H1 (cell line): ENCODE results near the gene WNK4. TPM values are rescaled to one million over a fixed set of nuclear protein-coding genes. Genes with fewer than 3 reads are reported as not detected.

Source experiments
- CTCF ChIA-PET: fragments of 300-600 bp; sonication (Branson Sonifier 250); formaldehyde crosslinking; loops from one replicate; lab custom pipeline; 2021; ENCODE audit not compliant: partially characterized antibody; lab: Charles Lee
- POLR2A ChIA-PET: fragments of 300-600 bp; sonication (Branson Sonifier 250); formaldehyde crosslinking; loops from one replicate; lab custom pipeline; 2021; ENCODE audit warnings: inconsistent platforms; ENCODE audit not compliant: partially characterized antibody; lab: Charles Lee
- DNase-seq, 2 experiments: peaks; one replicate each; pipeline versions ENCODE4 v3.0.0 to v3.0.0-alpha.2; 2010 to 2022; ENCODE audit warnings: low spot score in 2 of 2, low read depth in 1 of 2, mixed read lengths in 1 of 2
- FAIRE-seq: peaks from 2 replicates; lab custom pipeline; 2011; peaks lifted over from hg19 to GRCh38; lab: Jason Lieb, UNC
- H2AFZ ChIP-seq: 2 replicates; pipeline ENCODE4 v1.8.1; 2012; ENCODE audit warnings: low read length, inconsistent platforms
- H2AK5ac ChIP-seq: 2 replicates; pipeline ENCODE4 v1.6.1; 2013; ENCODE audit warnings: low read depth, low read length
- H2BK120ac ChIP-seq: replicated peaks from 2 replicates; pipeline ENCODE3; 2013; ENCODE audit warnings: low read depth, low read length, inconsistent platforms
- H2BK12ac ChIP-seq: 2 replicates; pipeline ENCODE4 v1.6.1; 2013; ENCODE audit warnings: low read depth, low read length
- H2BK15ac ChIP-seq: 2 replicates; pipeline ENCODE4 v1.6.1; 2013; ENCODE audit warnings: low read length
- H2BK20ac ChIP-seq: 2 replicates; pipeline ENCODE4 v1.6.1; 2013; ENCODE audit warnings: low read length
- H2BK5ac ChIP-seq: 2 replicates; pipeline ENCODE4 v1.6.1; 2013; ENCODE audit warnings: low read depth, low read length
- H3K14ac ChIP-seq: 2 replicates; pipeline ENCODE4 v1.6.1; 2013; ENCODE audit warnings: inconsistent platforms; ENCODE audit not compliant: insufficient read length
- H3K18ac ChIP-seq: 2 replicates; pipeline ENCODE4 v1.6.1; 2013; ENCODE audit warnings: low read length; ENCODE audit errors: extremely low read depth
- H3K23ac ChIP-seq: 2 replicates; pipeline ENCODE4 v1.6.1; 2013; ENCODE audit warnings: inconsistent platforms; ENCODE audit not compliant: insufficient read length
- H3K23me2 ChIP-seq: 2 replicates; pipeline ENCODE4 v1.6.1; 2013; ENCODE audit warnings: low read depth, low read length
- H3K27ac ChIP-seq: 2 replicates; pipeline ENCODE4 v1.6.1; 2011; ENCODE audit warnings: low read depth, low read length, inconsistent platforms
- H3K27me3 ChIP-seq, 4 experiments: replicated peaks in 1 of 4; 1 replicate in 1 of 4; 2 replicates in 3 of 4; pipeline versions ENCODE4 v1.6.1 to v1.8.1; 2011 to 2013; ENCODE audit warnings: low read length in 3 of 4, mild to moderate bottlenecking in 3 of 4, inconsistent platforms in 2 of 4, mixed read lengths in 2 of 4, moderate library complexity in 1 of 4; ENCODE audit not compliant: control insufficient read depth in 3 of 4, insufficient read depth in 3 of 4; ENCODE audit errors: extremely low read depth in 1 of 4
- H3K36me3 ChIP-seq, 4 experiments: 2 replicates each; pipeline versions ENCODE4 v1.6.1 to v1.8.1; 2011 to 2013; ENCODE audit warnings: mild to moderate bottlenecking in 4 of 4, low read length in 3 of 4, moderate library complexity in 2 of 4, control low read depth in 1 of 4, inconsistent platforms in 1 of 4; ENCODE audit not compliant: insufficient read depth in 4 of 4, control insufficient read depth in 2 of 4
- H3K4ac ChIP-seq: replicated peaks from 2 replicates; pipeline ENCODE3; 2013; ENCODE audit warnings: low read length, low read depth, mixed read lengths, inconsistent platforms; ENCODE audit not compliant: insufficient read length
- H3K4me1 ChIP-seq, 4 experiments: replicated peaks in 1 of 4; 1 replicate in 1 of 4; 2 replicates in 3 of 4; pipeline versions ENCODE4 v1.6.1 to v1.8.1; 2011 to 2013; ENCODE audit warnings: low read length in 3 of 4, inconsistent platforms in 2 of 4, mixed read lengths in 1 of 4; ENCODE audit not compliant: insufficient read depth in 4 of 4, control insufficient read depth in 3 of 4
- H3K4me2 ChIP-seq, 2 experiments: 2 replicates each; pipeline versions ENCODE4 v1.6.1 to v1.8.1; 2011 to 2013; ENCODE audit warnings: low read depth in 2 of 2, low read length in 2 of 2, control low read depth in 1 of 2, inconsistent platforms in 1 of 2, mild to moderate bottlenecking in 1 of 2; ENCODE audit not compliant: insufficient read depth in 1 of 2
- H3K4me3 ChIP-seq, 4 experiments: fragments of 200-600, 300-600 bp in 1 of 4; sonication (generic), shearing (Covaris generic), sonication (Bioruptor Twin) in 1 of 4; 2 replicates each; pipeline versions ENCODE4 v1.5.1 to v1.8.1; 2011 to 2016; ENCODE audit warnings: low read length in 4 of 4, low read depth in 3 of 4, control low read depth in 2 of 4, inconsistent platforms in 2 of 4, mild to moderate bottlenecking in 2 of 4, mixed read lengths in 1 of 4, moderate library complexity in 1 of 4; ENCODE audit not compliant: insufficient read depth in 2 of 4; ENCODE audit errors: extremely low read depth in 1 of 4
- H3K56ac ChIP-seq: replicated peaks from 2 replicates; pipeline ENCODE3; 2013; ENCODE audit warnings: low read depth, mild to moderate bottlenecking, mixed read lengths, low read length, inconsistent platforms; ENCODE audit not compliant: insufficient read length
- H3K79me1 ChIP-seq: 2 replicates; pipeline ENCODE4 v1.6.1; 2013; ENCODE audit warnings: low read depth, low read length, control low read depth
- H3K79me2 ChIP-seq, 2 experiments: 2 replicates each; pipeline versions ENCODE4 v1.6.1 to v1.8.1; 2012 to 2013; ENCODE audit warnings: low read length in 2 of 2, mild to moderate bottlenecking in 2 of 2, inconsistent platforms in 1 of 2; ENCODE audit not compliant: insufficient read depth in 2 of 2, control insufficient read depth in 1 of 2
- H3K9ac ChIP-seq, 4 experiments: replicated peaks in 1 of 4; 1 replicate in 1 of 4; 2 replicates in 3 of 4; pipeline versions ENCODE4 v1.6.1 to v1.8.1; 2011 to 2013; ENCODE audit warnings: low read depth in 3 of 4, low read length in 3 of 4, control low read depth in 2 of 4, mild to moderate bottlenecking in 2 of 4, moderate library complexity in 2 of 4, inconsistent platforms in 1 of 4; ENCODE audit errors: extremely low read depth in 1 of 4
- H3K9me3 ChIP-seq, 2 experiments: 2 replicates each; pipeline versions ENCODE4 v1.6.1 to v1.8.1; 2012 to 2013; ENCODE audit warnings: mild to moderate bottlenecking in 2 of 2, moderate library complexity in 2 of 2, control low read depth in 1 of 2, inconsistent platforms in 1 of 2, low read depth in 1 of 2, low read length in 1 of 2, mixed read lengths in 1 of 2; ENCODE audit not compliant: insufficient read depth in 2 of 2
- H4K20me1 ChIP-seq, 2 experiments: replicated peaks in 1 of 2; 2 replicates each; pipeline versions ENCODE3 to v1.8.1; 2011 to 2013; ENCODE audit warnings: inconsistent platforms in 2 of 2, low read length in 2 of 2, mild to moderate bottlenecking in 1 of 2; ENCODE audit not compliant: insufficient read depth in 2 of 2, control insufficient read depth in 1 of 2
- H4K5ac ChIP-seq: 2 replicates; pipeline ENCODE4 v1.6.1; 2013; ENCODE audit warnings: low read length, low read depth, mixed read lengths, inconsistent platforms; ENCODE audit not compliant: insufficient read length
- H4K8ac ChIP-seq: 2 replicates; pipeline ENCODE4 v1.8.0; 2013; ENCODE audit warnings: mild to moderate bottlenecking, moderate library complexity, low read length, inconsistent platforms; ENCODE audit not compliant: insufficient read depth; ENCODE audit errors: extremely low read depth
- H4K91ac ChIP-seq: replicated peaks from 2 replicates; pipeline ENCODE3; 2013; ENCODE audit warnings: low read length, mixed read lengths, inconsistent platforms; ENCODE audit not compliant: insufficient read length
- BACH1 ChIP-seq: IDR thresholded peaks from 2 replicates; pipeline ENCODE4 v1.6.1; 2012; ENCODE audit warnings: low read length, improper control_type of control experiment
- CHD2 ChIP-seq: IDR thresholded peaks from 2 replicates; pipeline ENCODE4 v1.6.1; 2012; ENCODE audit warnings: low read length, improper control_type of control experiment
- JUND ChIP-seq: IDR thresholded peaks from 2 replicates; pipeline ENCODE4 v1.6.1; 2011; ENCODE audit warnings: mild to moderate bottlenecking, improper control_type of control experiment, low read length
- POLR2A ChIP-seq, 2 experiments: IDR thresholded peaks; 1 replicate in 1 of 2; 2 replicates in 1 of 2; pipeline ENCODE4 v1.6.1; 2011; ENCODE audit warnings: low read depth in 2 of 2, low read length in 2 of 2, mild to moderate bottlenecking in 2 of 2; ENCODE audit errors: control extremely low read depth in 1 of 2
- RAD21 ChIP-seq, 2 experiments: IDR thresholded peaks in 1 of 2; conservative IDR thresholded peaks in 1 of 2; 2 replicates each; pipeline ENCODE4 v1.6.1; 2011; ENCODE audit warnings: low read depth in 2 of 2, low read length in 2 of 2, improper control_type of control experiment in 1 of 2, inconsistent platforms in 1 of 2, mild to moderate bottlenecking in 1 of 2, moderate library complexity in 1 of 2
- SP1 ChIP-seq: IDR thresholded peaks from 2 replicates; pipeline ENCODE4 v1.6.1; 2011; ENCODE audit warnings: low read depth, low read length
- SP4 ChIP-seq: IDR thresholded peaks from 2 replicates; pipeline ENCODE4 v1.6.1; 2012; ENCODE audit warnings: low read length, inconsistent platforms
- USF2 ChIP-seq: IDR thresholded peaks from 2 replicates; pipeline ENCODE4 v1.6.1; 2011; ENCODE audit warnings: low read length, improper control_type of control experiment
- WGBS, 2 experiments: shearing (Covaris generic) in 1 of 2; methylation state at CpG; one replicate each; pipeline versions ENCODE4 v1.1.6 to v1.1.7; 2013 to 2015; ENCODE audit warnings: low lambda C conversion rate in 2 of 2, mixed read lengths in 2 of 2, inconsistent platforms in 1 of 2, low coverage in 1 of 2, missing lambda C conversion rate in 1 of 2; ENCODE audit not compliant: insufficient replicate concordance in 2 of 2, insufficient coverage in 1 of 2, insufficient read length in 1 of 2; ENCODE audit errors: extremely low coverage in 1 of 2, missing lambda C conversion rate in 1 of 2; 5-methylcytosine and 5-hydroxymethylcytosine counted together
- polyA plus RNA-seq, 7 experiments: library from polyadenylated mRNA; depleted of rRNA in 3 of 7; stranded (reverse) in 5 of 7; unstranded in 2 of 7; fragments of >200 nt in 5 of 7; fragments of 200-250 nt in 2 of 7; gene quantifications; 1 replicate in 5 of 7; 2 replicates in 1 of 7; 4 replicates in 1 of 7; pipeline versions ENCODE4 v1.2.1 to v1.2.3, GENCODE V29; 2011 to 2013; ENCODE audit warnings: missing spikeins in 2 of 7, mixed read lengths in 2 of 7
- total RNA-seq: library from RNA; stranded (reverse); fragmentation: NEBNext Ultra II Directional; extraction: Animal tissue kit (Norgen Biotek cat#: 25700); gene quantifications from 2 replicates; pipeline ENCODE4 v1.2.1, GENCODE V29; 2021

The WNK4 gene
- total and polyA plus RNA-seq, 2 of the 8 experiments (the other 6 are each of a cell fraction or from before 2014, with no cell fraction given) = 0.21 to 1.7 TPM

- Histone ChIP-seq H2BK120ac (no peak overlapping the region), H3K9me3 (no peaks in the 10 kb centered on the region), H4K5ac (no peak overlapping the region), H3K23ac (no peak overlapping the region), H3K23me2 (peaks cover 11% of the 10 kb centered on the region), H4K8ac (no peak overlapping the region), H2BK12ac (no peak overlapping the region), H4K91ac (no peak overlapping the region), H3K18ac (no peak overlapping the region; the same call in 1 of the 2 replicates), H3K4me1 (peaks cover 0 to 14% (median 8%) of the 10 kb centered on the region in 4 experiments; a peak in 6 of 7 replicates), H3K9ac (no peak overlapping the region), H2AK5ac (no peak overlapping the region), H3K79me2 (no peaks in the 10 kb centered on the region), H2BK5ac (no peak overlapping the region; the same call in 1 of the 2 replicates), H3K27me3 (peaks cover 6 to 23% (median 19%) of the 10 kb centered on the region in 4 experiments), H3K36me3 (peaks cover 7 to 23% (median 14%) of the 10 kb centered on the region in 4 experiments; a peak in 6 of 8 replicates), H3K56ac (no peak overlapping the region), H2AFZ (no peak overlapping the region), H3K4me2 (peak overlapping the region; percentile 92 to 99), H3K79me1 (no peaks in the 10 kb centered on the region), H2BK20ac (no peak overlapping the region), H3K14ac (no peak overlapping the region), H3K4ac (no peak overlapping the region), H3K4me3 (peak overlapping the region in 2 of 4 experiments; percentile 53 to 76; a peak in 3 of 8 replicates), H2BK15ac (no peak overlapping the region), H4K20me1 (no peaks in the 10 kb centered on the region), H3K27ac (no peak overlapping the region)
- ChIA-PET CTCF (interaction anchor here (1.0 to 2.1 kb wide), 2 partner anchors 16 to 19 kb away, joined by 3 to 5 read pairs; partner anchors contain the start of genes CNTD1 and COA3), POLR2A (interaction anchor here (0.7 to 2.1 kb wide), 6 partner anchors 9 to 99 kb away, joined by 3 to 8 read pairs (median 4); no protein-coding TSS in a partner anchor)
- WGBS, 2 experiments = 82% methylated on average over 3 of the region's 3 CpGs; no CpG with 5 or more reads in 1 of the 2 experiments
- DNase-seq (no peak), FAIRE-seq (no peak)
- no peak for TF ChIP-seq JUND
- no peak for TF ChIP-seq POLR2A (IDR thresholded peaks at IDR 0.05; ENCODE audit: control extremely low read depth in 1 of 2, low read depth in 2 of 2, low read length in 2 of 2)
- no peak for TF ChIP-seq SP4
- no peak for TF ChIP-seq CHD2
- no peak for TF ChIP-seq SP1
- no peak for TF ChIP-seq USF2
- TF ChIP-seq BACH1 = no peak
- TF ChIP-seq RAD21 (IDR thresholded peaks at IDR 0.05 in 1 of 2, conservative IDR thresholded peaks at IDR 0.05 in 1 of 2; ENCODE audit: low read depth in 2 of 2, low read length in 2 of 2) = no peak
These were observed 990 bp upstream of the WNK4 start for GRCh38 chr17:42779304-42779935.
